HG03469 (cell line): Measurements from ENCODE around the gene MZT1.
"Not testable (repeated sequence)": the region's sequence is repeated elsewhere in the genome, so short reads cannot be mapped to it uniquely, and the experiment has no call there.

ENCODE experiments used
- ATAC-seq: cut with Tn5 transposase; IDR thresholded peaks from one replicate; pipeline ENCODE4 v1.9.1; 2021; ENCODE audit warnings: mild to moderate bottlenecking, moderate library complexity, moderate number of reproducible peaks; ENCODE audit not compliant: unreplicated experiment

MZT1 gene, protein sequence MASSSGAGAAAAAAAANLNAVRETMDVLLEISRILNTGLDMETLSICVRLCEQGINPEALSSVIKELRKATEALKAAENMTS

DNA sequence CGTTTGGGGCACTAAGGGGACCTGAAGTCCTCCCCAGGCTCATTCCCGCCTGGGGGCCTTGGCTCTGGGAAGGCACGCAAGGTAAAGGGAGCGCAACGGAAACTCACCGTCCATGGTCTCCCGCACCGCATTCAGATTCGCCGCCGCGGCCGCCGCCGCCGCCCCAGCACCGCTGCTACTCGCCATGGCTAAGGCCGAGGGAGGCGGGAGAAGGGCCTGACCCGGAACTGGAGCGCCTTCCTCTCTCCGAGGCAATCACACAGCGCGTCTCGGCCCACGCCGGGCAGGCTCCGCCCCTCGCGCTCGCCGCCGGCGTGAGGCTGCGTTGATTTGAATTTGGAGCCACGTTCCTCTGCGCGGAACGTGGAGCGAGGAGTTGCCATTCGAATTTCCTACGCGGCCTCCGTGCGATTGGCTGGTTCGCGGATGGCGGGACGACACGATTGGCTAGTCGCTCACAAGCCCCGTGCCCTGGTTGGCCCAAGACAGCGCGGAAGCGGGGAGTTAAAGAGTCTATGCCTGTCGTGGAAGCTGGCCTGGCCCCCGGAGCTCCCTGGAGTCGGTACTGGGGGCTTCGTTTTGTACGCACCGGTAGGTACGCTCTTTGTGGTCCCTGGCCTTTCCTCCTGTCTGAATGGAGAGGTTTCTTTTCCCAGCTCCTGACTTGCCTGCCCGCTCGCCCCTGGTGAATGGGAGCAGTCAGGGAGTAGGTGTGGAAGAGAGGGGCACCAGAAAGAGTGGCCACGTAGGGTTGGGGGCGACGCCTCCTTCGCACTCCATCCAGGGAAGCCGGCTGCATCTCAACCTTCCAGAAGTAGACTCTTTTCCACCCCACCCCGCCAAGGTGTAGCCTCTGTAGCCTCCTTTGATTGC, at the start of gene MZT1, which contains the start of gene BORA:
MZT1 (minus strand) TSS at position 213 of the 873 bp plus-strand sequence; CDS start at position 186, 27 bp downstream.
BORA (plus strand) TSS at position 507 of the 873 bp plus-strand sequence. CDS start 1,018 bp downstream, outside the sequence.
- ATAC-seq, result peak; percentile 96

DNA sequence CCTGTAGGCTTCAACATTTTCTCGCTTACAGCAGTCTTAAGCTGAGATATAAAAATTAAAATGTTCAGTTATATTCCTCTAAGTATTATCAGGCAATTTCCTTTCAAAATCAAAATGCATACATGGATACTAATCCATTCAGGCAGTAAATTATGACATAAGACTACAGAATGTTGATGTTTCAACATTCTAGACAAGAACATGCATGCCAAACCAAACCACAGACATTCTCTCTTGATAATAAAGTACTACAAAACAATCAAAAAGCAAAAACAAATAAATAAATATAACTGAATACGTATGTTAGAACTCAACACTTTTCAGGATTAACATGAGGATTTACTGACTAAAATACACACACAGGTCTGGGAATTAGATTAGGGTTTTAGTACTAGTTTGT, 46.6 kb upstream of the MZT1 start:
- no peak for ATAC-seq

DNA sequence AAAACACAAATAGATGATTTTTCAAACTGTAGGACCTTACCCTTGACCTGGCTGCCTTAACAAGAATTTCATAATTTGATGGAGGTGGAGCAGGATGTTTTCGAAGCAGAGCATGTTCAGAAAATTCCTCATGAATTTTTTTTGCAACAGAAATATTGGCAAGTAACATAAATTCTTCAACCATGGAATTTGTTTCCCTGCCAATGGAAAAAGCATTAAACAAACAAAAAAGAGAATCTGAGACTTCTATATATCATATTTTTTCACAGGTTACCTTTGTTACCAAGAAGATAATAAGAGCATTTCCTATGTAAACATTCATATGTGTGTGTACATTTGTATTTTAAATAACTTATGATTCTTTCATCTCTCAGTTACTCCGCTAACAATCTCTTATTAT, 36.0 kb upstream of the MZT1 start:
- ATAC-seq, result no peak

DNA sequence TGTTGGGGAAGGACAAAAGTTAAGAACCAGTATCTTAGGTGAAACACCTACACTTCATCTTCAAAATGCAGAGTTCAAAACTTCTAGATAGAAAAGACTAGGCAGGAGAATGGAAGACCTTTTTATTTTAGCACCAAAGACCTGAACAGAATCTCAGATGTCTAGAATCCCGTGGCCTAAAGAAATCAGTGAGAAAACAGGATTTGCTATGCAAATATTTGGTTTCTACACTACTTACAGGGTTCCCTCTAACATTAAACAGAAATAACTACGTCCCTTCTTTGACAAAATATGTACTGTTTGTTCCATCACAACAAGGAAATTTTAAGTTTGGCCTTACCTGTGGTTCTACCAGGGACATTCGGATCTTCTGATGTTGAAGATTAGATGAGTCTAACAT, 32.8 kb upstream of the MZT1 start:
- ATAC-seq, result no peak

DNA sequence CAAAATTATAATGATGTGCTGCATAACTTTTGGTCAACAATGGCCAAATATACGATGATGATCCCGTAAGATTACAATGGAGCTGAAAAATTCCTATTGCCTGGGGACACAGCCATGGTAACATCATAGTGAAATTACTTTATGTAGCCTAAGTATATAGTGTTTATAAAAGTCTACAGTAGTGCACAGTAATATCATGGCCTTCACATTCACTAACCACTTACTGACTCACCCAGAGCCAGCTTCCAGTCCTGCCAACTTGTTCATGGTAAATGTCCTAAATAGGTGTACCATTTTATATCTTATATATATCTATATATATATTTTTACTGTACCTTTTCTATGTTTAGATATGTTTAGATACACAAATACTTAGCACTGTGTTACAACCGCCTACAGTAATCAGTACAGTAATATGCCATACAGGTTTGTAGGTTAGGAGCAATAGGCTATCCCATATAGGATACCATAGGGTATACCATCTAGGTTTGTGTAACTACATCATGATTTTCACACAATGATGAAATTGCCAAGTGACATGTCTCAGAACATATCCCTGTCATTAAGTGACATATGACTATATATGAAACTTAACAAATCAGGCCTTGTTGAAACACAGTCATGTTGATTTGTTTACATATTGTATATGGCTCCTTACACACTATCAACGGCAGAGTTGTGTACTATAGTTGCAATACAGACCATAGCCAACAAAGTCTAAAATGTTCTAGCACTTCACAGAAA, 30.5 kb upstream of the MZT1 start:
- ATAC-seq, result no peak

DNA sequence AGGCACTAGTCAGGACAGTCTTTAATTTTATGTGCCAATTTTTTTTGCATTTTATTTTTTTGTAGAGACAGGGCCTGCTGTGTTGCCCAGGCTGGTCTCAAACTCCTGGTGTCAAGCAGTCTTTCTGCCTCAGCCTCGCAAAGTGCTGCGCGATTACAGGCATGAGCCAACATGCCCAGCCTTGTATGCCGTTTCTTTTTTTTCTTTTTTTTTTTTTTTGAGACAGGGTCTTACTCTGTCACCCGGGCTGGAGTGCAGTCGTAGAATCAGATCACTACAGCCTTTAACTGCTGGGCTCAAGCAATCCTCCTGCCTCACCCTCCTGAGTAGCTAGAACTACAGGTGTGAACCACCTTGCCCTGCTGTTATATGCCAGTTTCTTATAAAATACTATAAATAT, 26.7 kb upstream of the MZT1 start:
- no peak for ATAC-seq

DNA sequence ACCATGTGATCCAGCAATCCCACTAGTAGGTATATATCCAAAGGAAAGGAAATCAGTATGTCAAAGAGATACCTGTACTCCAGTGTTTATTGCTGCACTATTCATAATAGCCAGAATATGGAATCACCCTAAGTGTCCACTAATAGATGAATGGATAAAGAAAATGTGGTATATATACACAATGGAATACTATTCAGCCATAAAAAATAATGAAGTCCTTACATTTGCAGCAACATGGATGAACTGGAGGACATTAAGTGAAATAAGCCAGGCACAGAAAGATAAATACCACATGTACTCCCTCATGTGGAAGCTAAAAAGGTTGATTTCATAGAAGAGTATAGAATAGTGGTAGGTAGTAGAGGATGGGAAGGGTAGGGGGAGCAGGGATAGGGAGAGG, 23.8 kb upstream of the MZT1 start:
- ATAC-seq, result no peak

DNA sequence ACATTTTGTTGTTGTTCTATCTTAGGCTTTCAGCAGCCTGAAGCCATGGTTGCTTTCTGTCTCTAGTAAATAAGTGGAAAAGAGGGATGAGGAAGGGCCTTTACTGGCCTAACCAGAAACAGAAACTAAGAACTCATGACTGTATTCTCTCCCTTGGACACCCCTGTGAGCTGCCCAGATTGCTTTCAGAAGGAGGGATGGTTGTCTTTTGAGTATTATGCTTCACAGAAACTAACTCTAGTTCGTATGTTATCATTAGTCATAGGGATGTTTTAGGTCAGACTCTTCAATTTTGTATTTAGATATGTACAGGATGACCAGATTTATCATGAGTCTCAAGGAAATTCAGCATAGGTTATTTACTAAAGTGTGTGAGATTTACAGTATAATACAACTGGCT, 17.8 kb upstream of the MZT1 start:
- no peak for ATAC-seq

DNA sequence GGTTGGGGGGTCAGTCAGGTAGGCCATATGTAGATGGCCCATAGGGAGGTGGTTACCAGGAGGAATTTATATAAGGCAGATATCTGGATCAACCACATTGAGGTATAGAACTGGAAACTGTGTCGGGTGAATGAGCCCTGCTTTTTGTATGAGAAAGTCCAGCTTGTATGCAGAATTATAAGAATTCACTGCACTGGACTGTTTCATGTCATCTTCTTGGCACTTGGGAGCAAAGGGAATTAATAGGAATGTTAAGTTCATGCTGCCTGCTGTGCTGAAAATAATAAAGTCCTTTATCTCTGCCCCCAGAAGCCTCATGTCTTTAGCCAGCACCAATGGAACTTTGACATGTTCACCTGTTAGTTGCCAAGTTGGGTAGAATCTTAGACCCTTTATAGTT, 12.6 kb upstream of the MZT1 start:
- no peak for ATAC-seq

DNA sequence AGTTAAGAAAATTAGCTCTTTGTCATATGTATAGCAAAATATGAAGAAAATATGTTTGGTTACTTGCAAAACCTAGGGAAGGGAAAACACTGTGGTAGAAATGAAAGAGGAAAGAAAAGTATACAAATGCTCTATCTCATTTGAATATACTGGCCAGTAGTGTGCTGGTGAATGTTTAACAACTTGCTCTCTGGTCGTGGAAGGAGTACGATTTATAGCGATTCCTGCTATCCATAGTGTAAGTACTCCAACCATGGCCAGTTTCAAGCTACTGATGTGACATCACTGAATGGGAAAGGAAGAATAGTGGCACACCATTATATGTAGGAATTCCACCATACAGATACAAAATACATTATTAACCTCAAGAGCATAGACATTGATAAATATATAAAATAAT, 9.6 kb upstream of the MZT1 start:
- no peak for ATAC-seq

DNA sequence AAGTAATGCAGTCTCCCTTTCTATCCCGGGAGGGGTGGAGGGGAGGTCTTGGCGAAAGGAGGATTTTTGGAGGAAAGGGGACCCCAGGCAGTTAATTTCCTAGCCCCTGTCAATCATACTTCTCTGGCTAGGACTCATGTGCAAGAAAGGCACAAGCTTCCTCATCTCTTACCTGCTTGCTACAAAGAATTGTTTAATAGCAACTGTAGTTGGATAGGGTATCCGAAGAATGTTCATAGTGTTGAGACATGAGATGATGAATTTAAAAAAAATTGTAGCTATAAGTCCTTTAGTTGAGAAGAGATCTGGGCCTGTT, 819 bp upstream of the MZT1 start:
- ATAC-seq, result no peak

DNA sequence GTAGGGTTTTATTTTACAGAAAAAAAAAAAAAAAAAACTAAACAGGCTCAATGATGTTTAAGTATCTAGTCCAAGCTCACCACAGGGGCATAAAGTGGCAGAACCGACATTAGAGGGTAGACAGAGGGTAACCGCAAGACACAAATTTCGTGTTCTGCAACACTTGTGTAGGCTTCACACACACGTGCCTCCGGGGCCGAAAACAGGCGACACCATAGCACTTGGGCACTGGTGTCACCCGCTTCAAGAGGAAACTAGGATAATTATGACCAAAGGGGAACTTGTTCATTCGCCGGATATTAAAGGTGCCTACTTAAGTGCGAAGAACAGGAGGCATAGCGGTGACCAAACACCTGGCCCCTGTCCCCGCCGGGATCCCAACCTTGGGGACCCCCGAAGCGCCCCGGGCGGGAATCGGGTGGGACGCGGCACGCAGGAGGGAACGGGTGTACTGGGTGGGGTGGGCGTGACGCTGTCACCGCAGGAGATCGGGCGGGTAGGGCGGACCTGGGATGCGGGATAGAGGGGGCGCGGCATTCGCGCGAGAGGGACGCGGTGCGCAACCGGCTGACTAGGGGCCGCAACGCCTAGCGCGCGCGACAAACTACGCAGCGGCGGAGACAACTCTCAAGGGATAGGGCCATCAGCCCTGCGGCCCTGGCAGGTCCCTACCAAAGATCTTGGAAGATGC, 558 bp downstream of the MZT1 start:
- peak; percentile 6 for ATAC-seq

DNA sequence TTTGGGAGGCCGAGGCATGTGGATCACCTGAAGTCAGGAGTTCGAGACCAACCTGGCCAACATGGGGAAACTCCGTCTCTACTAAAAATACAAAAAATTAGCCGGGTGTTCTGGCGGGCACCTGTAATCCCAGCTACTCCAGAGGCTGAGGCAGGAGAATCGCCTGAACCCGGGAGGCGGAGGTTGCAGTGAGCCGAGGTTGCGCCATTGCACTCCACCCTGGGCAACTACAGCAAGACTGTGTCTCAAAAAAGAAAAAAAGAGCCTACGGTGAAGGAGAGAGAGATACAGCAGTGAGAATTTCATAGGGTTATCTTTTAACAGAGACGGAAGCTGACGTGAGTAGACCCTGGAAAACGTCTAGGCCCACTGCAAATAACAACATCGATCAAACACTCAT, 1.2 kb downstream of the MZT1 start:
- not testable (repeated sequence) for ATAC-seq

DNA sequence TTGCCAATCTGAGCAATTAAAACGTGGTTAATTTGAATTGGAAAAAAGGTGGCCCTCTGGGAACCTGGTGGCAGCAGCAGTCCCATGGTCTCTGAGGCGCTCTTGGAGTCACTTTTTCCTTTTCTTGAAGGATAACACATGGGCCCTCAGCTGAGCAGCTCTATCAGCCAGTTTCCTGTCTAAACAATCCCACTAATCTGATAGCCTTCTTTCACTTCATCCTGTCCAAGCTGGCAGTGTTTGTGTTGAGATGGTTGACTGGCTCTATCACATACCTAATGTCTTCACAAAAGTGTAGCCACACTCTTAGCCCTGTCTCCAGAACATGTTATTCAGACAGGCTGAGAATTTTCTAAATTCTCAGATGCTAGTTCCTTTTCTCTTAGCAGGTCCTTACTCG, 10.7 kb downstream of the MZT1 start:
- ATAC-seq, result no peak

DNA sequence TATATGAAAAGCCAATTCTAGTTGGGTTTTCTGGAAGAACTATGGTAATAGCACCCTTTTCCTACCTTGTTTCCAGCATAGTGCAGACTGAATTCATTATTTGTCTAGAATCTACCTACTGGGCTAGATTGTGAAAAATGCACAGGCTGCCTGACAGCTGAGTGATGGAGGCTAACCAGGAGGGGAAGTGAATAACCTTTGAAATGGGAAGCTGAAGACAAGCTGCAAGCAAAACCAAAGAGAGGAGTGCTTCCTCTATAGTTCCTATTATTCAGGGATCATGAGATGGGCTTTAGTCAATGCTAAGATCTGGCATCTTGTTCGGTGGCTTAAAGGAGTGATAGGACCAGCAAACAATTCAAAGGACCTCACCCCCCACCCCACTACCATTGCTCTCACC, 26.9 kb downstream of the MZT1 start:
- ATAC-seq, result no peak

DNA sequence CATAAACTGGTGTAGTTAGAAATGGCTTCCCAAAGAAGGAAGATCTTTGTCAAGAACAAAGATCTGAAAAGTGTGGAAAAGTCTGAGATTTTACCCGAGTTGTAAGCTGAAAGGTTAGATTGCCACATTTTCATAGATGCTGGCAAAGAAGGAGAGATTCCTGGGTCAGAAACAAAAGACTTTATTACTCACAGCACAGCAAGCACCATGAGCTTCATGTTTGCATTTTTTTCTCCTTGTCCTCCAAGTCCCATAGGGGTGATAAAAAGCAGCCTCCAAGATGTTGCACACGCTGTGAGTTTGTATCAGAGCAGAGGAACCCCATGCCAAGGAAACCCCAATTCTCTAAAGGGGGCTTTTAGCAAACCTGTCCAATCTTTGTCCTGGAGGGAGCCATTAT, 29.3 kb downstream of the MZT1 start:
- no peak for ATAC-seq

DNA sequence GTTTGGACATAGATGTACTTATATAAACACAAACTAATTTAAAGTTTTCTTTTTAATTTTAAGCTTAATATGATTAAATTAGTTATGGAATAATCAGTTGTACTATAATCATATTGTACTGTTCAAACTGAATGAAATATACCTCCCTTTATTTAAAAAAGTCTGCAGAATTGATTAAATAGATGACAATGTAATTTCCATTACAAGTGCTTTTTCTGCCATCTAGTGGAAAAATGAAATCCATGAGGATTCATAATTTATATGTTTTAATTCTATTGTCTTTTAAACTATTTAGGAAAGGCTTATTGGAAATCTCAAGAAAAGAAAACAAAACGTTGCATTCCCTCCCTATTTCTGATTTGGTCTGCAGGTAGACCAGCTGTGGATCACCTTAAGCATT, 30.9 kb downstream of the MZT1 start:
- ATAC-seq, result no peak

DNA sequence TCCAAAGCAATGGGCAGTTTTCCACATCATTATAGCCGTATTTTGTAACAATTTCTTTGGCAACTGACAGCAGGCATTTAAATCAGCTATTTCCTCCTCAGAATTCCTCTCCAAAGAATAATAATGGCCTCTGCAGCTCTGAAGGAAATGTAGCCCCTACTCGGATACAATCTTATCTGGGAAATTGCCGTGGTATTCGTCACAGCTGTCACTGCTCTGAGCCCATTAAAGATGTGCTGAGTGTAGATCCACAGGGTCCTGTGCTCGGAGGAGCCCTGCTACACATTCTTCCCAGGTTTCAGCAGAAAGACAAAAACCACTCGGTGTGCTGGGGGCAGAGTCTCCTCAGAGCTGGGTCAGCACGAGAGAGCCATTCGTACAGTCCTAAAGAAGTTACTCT, 33.1 kb downstream of the MZT1 start:
- ATAC-seq, result no peak

DNA sequence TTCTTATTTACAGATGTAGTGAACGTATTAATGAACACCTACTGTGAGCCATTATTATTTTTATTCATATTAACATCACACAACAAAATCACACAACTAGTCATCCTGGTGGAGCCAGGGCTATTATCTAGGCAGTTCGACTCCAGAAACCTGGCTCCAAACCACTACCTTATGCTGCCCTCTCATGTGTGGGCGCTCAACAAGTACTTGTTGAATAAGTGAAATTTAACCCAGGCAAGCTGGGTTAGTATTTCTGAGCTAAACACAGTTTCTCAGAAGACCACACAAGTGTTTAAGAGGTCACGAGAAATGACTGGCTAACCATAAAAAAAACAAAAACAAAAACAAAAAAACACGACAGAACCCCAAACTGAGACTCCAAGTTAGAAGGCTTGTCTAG, 33.6 kb downstream of the MZT1 start:
- ATAC-seq, result no peak

DNA sequence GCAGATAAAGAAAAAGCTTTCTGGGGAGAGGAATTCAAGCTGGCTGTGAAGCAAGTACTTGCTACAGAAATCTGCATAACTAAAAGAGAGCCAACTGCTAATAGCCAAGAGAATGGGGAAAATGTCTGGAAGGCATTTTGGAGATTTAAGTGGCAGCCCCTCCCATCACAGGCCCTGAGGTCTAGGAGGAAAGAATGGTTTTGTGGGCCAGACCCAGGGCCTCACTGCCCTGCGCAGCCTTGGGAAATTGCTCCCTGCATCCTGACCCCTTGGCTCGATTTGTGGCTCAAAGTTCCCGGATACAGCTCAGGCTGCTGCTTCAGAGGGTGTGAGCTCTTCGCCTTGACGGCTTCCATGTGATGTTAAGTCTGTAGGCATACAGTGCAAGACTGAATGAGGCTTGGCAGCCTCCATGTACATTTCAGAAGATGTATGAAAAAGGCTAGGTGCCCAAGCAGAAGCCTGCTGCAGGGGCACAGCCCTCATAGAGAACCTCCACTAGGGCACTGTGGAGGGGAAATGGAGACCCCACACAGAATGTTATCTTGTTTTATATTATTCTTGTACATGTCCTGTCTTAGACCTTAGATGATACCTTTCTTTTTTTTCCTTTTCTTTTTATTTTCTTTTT, 34.4 kb downstream of the MZT1 start:
- no peak for ATAC-seq

DNA sequence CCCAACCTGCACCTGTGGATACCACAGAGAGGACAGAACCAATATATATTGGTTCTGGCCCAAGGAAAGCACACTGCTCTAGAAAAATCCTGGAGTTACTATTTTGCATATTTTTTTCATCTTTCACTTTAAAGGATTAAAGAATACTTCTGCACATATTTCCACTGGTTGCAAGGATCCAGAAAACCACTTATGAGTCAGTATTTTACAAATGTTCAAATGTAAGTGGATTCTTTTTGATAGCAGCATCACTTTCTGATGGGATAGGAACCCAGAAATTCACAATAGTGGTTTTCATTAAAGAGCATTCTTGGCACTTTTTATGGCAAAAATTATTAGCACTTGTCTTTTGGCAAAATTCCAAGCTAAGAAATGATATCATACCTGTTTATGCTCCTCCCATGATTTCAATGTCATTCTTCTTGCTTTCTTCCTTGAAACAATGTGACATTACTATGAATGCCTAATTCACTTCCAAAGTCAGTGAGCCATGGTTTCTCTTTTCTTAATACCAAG, 38.2 kb downstream of the MZT1 start:
- ATAC-seq, result no peak
